ENCODE data around the gene CITED1. TPM values are rescaled to one million over a fixed set of nuclear protein-coding genes. Genes with fewer than 3 reads are reported as not detected.

Gene CITED1
- total and polyA plus RNA-seq, 9 donors: 0.77 to 11.6 (median 1.2) TPM; not detected in 2

- Histone ChIP-seq H3K4me3 (no peak overlapping the region), H3K4me1 (ENCODE audit: insufficient read depth) (no peaks in the 10 kb centered on the region), H3K27ac (no peak overlapping the region), H3K36me3 (no peaks in the 10 kb centered on the region), H3K27me3 (no peaks in the 10 kb centered on the region), H3K9me3 (no peaks in the 10 kb centered on the region)
- no peak for DNase-seq
- 23 to 43% (median 28%) methylated on average over 4 of the region's 4 CpGs for WGBS, 3 donors
- TF ChIP-seq, protein P1, sequence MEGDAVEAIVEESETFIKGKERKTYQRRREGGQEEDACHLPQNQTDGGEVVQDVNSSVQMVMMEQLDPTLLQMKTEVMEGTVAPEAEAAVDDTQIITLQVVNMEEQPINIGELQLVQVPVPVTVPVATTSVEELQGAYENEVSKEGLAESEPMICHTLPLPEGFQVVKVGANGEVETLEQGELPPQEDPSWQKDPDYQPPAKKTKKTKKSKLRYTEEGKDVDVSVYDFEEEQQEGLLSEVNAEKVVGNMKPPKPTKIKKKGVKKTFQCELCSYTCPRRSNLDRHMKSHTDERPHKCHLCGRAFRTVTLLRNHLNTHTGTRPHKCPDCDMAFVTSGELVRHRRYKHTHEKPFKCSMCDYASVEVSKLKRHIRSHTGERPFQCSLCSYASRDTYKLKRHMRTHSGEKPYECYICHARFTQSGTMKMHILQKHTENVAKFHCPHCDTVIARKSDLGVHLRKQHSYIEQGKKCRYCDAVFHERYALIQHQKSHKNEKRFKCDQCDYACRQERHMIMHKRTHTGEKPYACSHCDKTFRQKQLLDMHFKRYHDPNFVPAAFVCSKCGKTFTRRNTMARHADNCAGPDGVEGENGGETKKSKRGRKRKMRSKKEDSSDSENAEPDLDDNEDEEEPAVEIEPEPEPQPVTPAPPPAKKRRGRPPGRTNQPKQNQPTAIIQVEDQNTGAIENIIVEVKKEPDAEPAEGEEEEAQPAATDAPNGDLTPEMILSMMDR (IDR thresholded peaks at IDR 0.05): no peak
- TF ChIP-seq POLR2A (IDR thresholded peaks at IDR 0.05) (no peak), EP300 (IDR thresholded peaks at IDR 0.05) (no peak)
- intact Hi-C loops (cut with DNase I): no loop called here
Observed at GRCh38 chrX:72297953-72298730, 7.6 kb downstream of the CITED1 start.

DNA sequence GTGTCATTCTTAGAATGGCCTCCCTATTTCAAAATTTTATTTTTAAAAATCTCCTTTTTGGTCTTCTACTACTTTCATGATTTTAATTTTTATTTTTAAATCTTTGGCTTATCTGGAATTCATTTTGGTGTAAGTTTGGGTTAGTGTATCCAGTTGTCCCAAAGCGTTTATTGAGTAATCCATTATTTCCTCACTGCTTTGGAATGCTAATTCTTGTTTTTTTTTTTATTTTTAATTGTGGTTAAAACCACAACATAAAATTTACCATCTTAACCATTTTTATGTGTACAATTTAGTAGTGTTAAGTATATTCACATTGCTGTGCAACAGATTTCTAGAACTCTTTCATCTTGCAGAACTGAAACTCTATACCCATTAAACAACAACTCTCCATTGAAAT lies 8.7 kb downstream of the CITED1 start:
- TF ChIP-seq, protein P1 (IDR thresholded peaks at IDR 0.05): no peak
- TF ChIP-seq POLR2A (IDR thresholded peaks at IDR 0.05) (no peak), EP300 (IDR thresholded peaks at IDR 0.05) (no peak)
- Histone ChIP-seq H3K27ac (no peak overlapping the region), H3K4me1 (ENCODE audit: insufficient read depth) (no peaks in the 10 kb centered on the region), H3K9me3 (no peaks in the 10 kb centered on the region), H3K27me3 (no peaks in the 10 kb centered on the region), H3K36me3 (no peaks in the 10 kb centered on the region), H3K4me3 (no peak overlapping the region)
- WGBS, 3 donors: 35 to 46% (median 42%) methylated on average over 1 of the region's 1 CpG
- DNase-seq: no peak
- intact Hi-C loops (cut with DNase I): no loop called here

DNA sequence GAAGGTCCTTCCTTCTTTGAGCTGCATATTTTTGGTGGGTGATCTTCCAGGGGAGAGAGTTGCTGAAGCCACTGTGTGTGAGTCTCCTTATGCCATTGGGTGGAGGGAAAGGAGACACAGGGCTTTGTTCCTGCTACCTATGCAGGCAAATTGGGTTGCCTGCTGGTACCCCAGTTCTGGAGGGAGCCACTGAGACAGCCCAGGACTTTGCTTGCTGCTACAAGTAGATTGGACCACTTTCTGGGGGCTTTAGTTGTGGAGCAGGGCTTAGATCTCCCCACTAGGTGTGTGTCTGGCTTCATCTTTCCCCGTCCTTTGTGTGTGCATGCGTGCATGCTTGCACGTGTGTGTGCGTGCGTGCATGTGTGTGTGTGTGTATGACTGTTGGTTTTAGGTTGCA lies 10.0 kb downstream of the CITED1 start:
- Histone ChIP-seq H3K9me3 (no peaks in the 10 kb centered on the region), H3K36me3 (no peaks in the 10 kb centered on the region), H3K4me3 (no peak overlapping the region), H3K27ac (no peak overlapping the region), H3K4me1 (ENCODE audit: insufficient read depth) (no peaks in the 10 kb centered on the region), H3K27me3 (no peaks in the 10 kb centered on the region)
- intact Hi-C loops (cut with DNase I): no loop called here
- no peak for TF ChIP-seq POLR2A (IDR thresholded peaks at IDR 0.05)
- TF ChIP-seq, protein P1 (IDR thresholded peaks at IDR 0.05): no peak
- TF ChIP-seq EP300 (IDR thresholded peaks at IDR 0.05): no peak
- no peak for DNase-seq
- 72 to 83% (median 73%) methylated on average over 5 of the region's 5 CpGs for WGBS, 3 donors

GRCh38 chrX:72294497-72294896 lies 11.2 kb downstream of the CITED1 start:
- H3K27ac ChIP-seq: no peak overlapping the region
- intact Hi-C loops (cut with DNase I): no loop called here
- H3K4me1 ChIP-seq (ENCODE audit: insufficient read depth): no peaks in the 10 kb centered on the region
- TF ChIP-seq, protein P1 (IDR thresholded peaks at IDR 0.05): no peak
- no peak for TF ChIP-seq EP300 (IDR thresholded peaks at IDR 0.05)
- TF ChIP-seq POLR2A (IDR thresholded peaks at IDR 0.05): no peak
- H3K36me3 ChIP-seq: no peaks in the 10 kb centered on the region
- DNase-seq: no peak
- no peak overlapping the region for H3K4me3 ChIP-seq
- H3K27me3 ChIP-seq: no peaks in the 10 kb centered on the region
- peaks cover 0 to 3% of the 10 kb centered on the region in 2 donors for H3K9me3 ChIP-seq
- 33 to 70% (median 55%) methylated on average over 1 of the region's 1 CpG for WGBS, 3 donors
